ENCODE results near the gene TMEM259.

TMEM259 gene

GRCh38 chr19:972281-972680, 48.6 kb downstream of the TMEM259 start:
- no peak for TF ChIP-seq CTCF (IDR thresholded peaks at IDR 0.05; ENCODE audit: low read depth, low read length, missing control alignments)
- H3K4me3 ChIP-seq (replicated peaks; ENCODE audit: low read depth, low read length): no peak overlapping the region
- DNase-seq (ENCODE audit: extremely low read depth, low read depth): no peak

GRCh38 chr19:971795-972194, 49.1 kb downstream of the TMEM259 start:
- H3K4me3 ChIP-seq (replicated peaks; ENCODE audit: low read depth, low read length): no peak overlapping the region
- no peak for DNase-seq (ENCODE audit: extremely low read depth, low read depth)
- TF ChIP-seq CTCF (IDR thresholded peaks at IDR 0.05; ENCODE audit: low read depth, low read length, missing control alignments): no peak

GRCh38 chr19:970695-971094, 50.2 kb downstream of the TMEM259 start:
- no peak for DNase-seq (ENCODE audit: extremely low read depth, low read depth)
- peak; percentile 66 for TF ChIP-seq CTCF (IDR thresholded peaks at IDR 0.05; ENCODE audit: low read depth, low read length, missing control alignments)
- no peak overlapping the region for H3K4me3 ChIP-seq (replicated peaks; ENCODE audit: low read depth, low read length)

GRCh38 chr19:966485-967088, 54.3 kb downstream of the TMEM259 start:
- no peak overlapping the region for H3K4me3 ChIP-seq (replicated peaks; ENCODE audit: low read depth, low read length)
- TF ChIP-seq CTCF (IDR thresholded peaks at IDR 0.05; ENCODE audit: low read depth, low read length, missing control alignments): no peak
- DNase-seq (ENCODE audit: extremely low read depth, low read depth): no peak

- H3K4me3 ChIP-seq (replicated peaks; ENCODE audit: low read depth, low read length): no peak overlapping the region
- TF ChIP-seq CTCF (IDR thresholded peaks at IDR 0.05; ENCODE audit: low read depth, low read length, missing control alignments): no peak
- DNase-seq (ENCODE audit: extremely low read depth, low read depth): no peak
These were observed 55.9 kb downstream of the TMEM259 start for GRCh38 chr19:964761-965694.

- no peak for TF ChIP-seq CTCF (IDR thresholded peaks at IDR 0.05; ENCODE audit: low read depth, low read length, missing control alignments)
- no peak for DNase-seq (ENCODE audit: extremely low read depth, low read depth)
These were observed 56.8 kb downstream of the TMEM259 start for GRCh38 chr19:964116-964520.

More at GRCh38 chr19:964116-964520, 56.8 kb downstream of the TMEM259 start:
- no peak overlapping the region for H3K4me3 ChIP-seq (replicated peaks; ENCODE audit: low read depth, low read length)

Data from HFF-Myc (cell line).